GM12875 (cell line): ENCODE results near the gene TRIM69.

ENCODE experiments used
- H3K4me3 ChIP-seq: one replicate; pipeline ENCODE4 v1.5.1; 2011; ENCODE audit warnings: low read depth, low read length, control low read depth
- CTCF ChIP-seq: IDR thresholded peaks from 2 replicates; pipeline ENCODE4 v1.5.1; 2011; ENCODE audit warnings: low read depth, mild to moderate bottlenecking, control low read depth, inconsistent platforms, low read length, moderate library complexity, borderline replicate concordance; ENCODE audit not compliant: insufficient read depth

Gene TRIM69

GRCh38 chr15:44790215-44790614 lies 53.9 kb downstream of the TRIM69 start:
- no peak overlapping the region for H3K4me3 ChIP-seq
- no peak for TF ChIP-seq CTCF

- H3K4me3 ChIP-seq, result no peak overlapping the region
- no peak for TF ChIP-seq CTCF
Measured at GRCh38 chr15:44790656-44791055, 54.3 kb downstream of the TRIM69 start.

- TF ChIP-seq CTCF, result no peak
- H3K4me3 ChIP-seq, result no peak overlapping the region
Measured at GRCh38 chr15:44792715-44793114, 56.4 kb downstream of the TRIM69 start.

- no peak overlapping the region for H3K4me3 ChIP-seq
- TF ChIP-seq CTCF, result no peak
Measured at GRCh38 chr15:44794072-44794471, 57.7 kb downstream of the TRIM69 start.

GRCh38 chr15:44796508-44796907 lies 60.2 kb downstream of the TRIM69 start:
- no peak for TF ChIP-seq CTCF
- H3K4me3 ChIP-seq, result no peak overlapping the region

GRCh38 chr15:44798826-44799225 lies 62.5 kb downstream of the TRIM69 start:
- H3K4me3 ChIP-seq, result no peak overlapping the region
- TF ChIP-seq CTCF, result peak; percentile 33; the same call in 1 of the 2 replicates

GRCh38 chr15:44801364-44801763 lies 65.0 kb downstream of the TRIM69 start:
- no peak overlapping the region for H3K4me3 ChIP-seq
- TF ChIP-seq CTCF, result no peak
